ENCODE data around the gene YAE1. TPM values are rescaled to one million over a fixed set of nuclear protein-coding genes. Genes with fewer than 3 reads are reported as not detected.

Gene YAE1
- polyA plus RNA-seq, 1 of the 3 experiments (the other 2 are of a cell fraction): 30.7 TPM

- Histone ChIP-seq H3K4me3 (ENCODE audit: low read depth in 2 of 2, low read length in 1 of 2) (peak overlapping the region in 1 of 2 experiments; percentile 15; a peak in 1 of 4 replicates), H3F3A (replicated peaks; ENCODE audit: insufficient read depth) (peaks cover 55% of the 10 kb centered on the region), H3K9me3 (no peaks in the 10 kb centered on the region), H3K27ac (ENCODE audit: low read depth in 2 of 2, low read length in 1 of 2) (peak overlapping the region in 1 of 2 experiments; percentile 95; a peak in 2 of 4 replicates), H3K9me2 (no peaks in the 10 kb centered on the region), H4K20me1 (ENCODE audit: insufficient read depth) (no peaks in the 10 kb centered on the region), H3K4me2 (peak overlapping the region; percentile 52; the same call in 1 of the 2 replicates), H3K79me2 (ENCODE audit: insufficient read depth) (no peaks in the 10 kb centered on the region), H3K9ac (peak overlapping the region; percentile 64; the same call in 1 of the 2 replicates), H3K27me3 (ENCODE audit: insufficient read depth) (no peaks in the 10 kb centered on the region), H3K4me1 (ENCODE audit: control insufficient read depth in 1 of 2, insufficient read depth in 2 of 2, low read depth in 1 of 2, low read length in 1 of 2) (peaks cover 0 to 11% of the 10 kb centered on the region in 2 experiments; a peak in 2 of 4 replicates), H3K36me3 (replicated peaks in 1 of 2; ENCODE audit: control insufficient read depth in 1 of 2, insufficient read depth in 2 of 2, low read length in 1 of 2) (no peaks in the 10 kb centered on the region), H2AFZ (ENCODE audit: low read depth) (peak overlapping the region; percentile 63)
- ChIA-PET POLR2A (interaction anchor here (1.5 kb wide), 1 partner anchor 17 kb away, joined by 3 read pairs; no protein-coding TSS in a partner anchor), CTCF (interaction anchor here (1.6 to 8.0 kb wide), 2 partner anchors 11 to 154 kb away, joined by 7 to 59 read pairs; no protein-coding TSS in a partner anchor)
- TF ChIP-seq PBX3 (IDR thresholded peaks at IDR 0.05) (peak; percentile 71), JUND (IDR thresholded peaks at IDR 0.05) (peak; percentile 80), NFIC (IDR thresholded peaks at IDR 0.05; ENCODE audit: borderline replicate concordance) (peak; percentile 26; the same call in 1 of the 2 replicates), REST (IDR thresholded peaks at IDR 0.05; ENCODE audit: low read depth, low read length) (no peak), MEF2A (IDR thresholded peaks at IDR 0.05; ENCODE audit: borderline replicate concordance, low read depth) (no peak), RXRA (IDR thresholded peaks at IDR 0.05; ENCODE audit: borderline replicate concordance, low read depth) (peak; percentile 33; the same call in 1 of the 2 replicates), TCF12 (IDR thresholded peaks at IDR 0.05) (peak; percentile 75), MAX (IDR thresholded peaks at IDR 0.05; ENCODE audit: low read depth) (no peak; the same call in 1 of the 2 replicates), NRF1 (IDR thresholded peaks at IDR 0.05; ENCODE audit: low read depth, low read length) (no peak), FOSL2 (IDR thresholded peaks at IDR 0.05; ENCODE audit: borderline replicate concordance, low read depth) (peak; percentile 91), EP300 (IDR thresholded peaks at IDR 0.05; ENCODE audit: borderline replicate concordance in 1 of 2, low read depth in 1 of 2, low read length in 1 of 2) (peak in 1 of 2 experiments; percentile 45; a peak in 1 of 4 replicates)
- WGBS (ENCODE audit: low lambda C conversion rate): 46% methylated on average over 2 of the region's 2 CpGs
- no peak for DNase-seq
Observed at GRCh38 chr7:39592586-39592985, 26.4 kb downstream of the YAE1 start.

All from SK-N-SH (cell line).